GOT3 (cell line): ENCODE results near the gene STXBP1.

Source experiments
- DNase-seq: peaks from one replicate; lab custom pipeline; 2025; ENCODE audit warnings: mixed read lengths; lab: John Stamatoyannopoulos, UW

Gene STXBP1

DNA sequence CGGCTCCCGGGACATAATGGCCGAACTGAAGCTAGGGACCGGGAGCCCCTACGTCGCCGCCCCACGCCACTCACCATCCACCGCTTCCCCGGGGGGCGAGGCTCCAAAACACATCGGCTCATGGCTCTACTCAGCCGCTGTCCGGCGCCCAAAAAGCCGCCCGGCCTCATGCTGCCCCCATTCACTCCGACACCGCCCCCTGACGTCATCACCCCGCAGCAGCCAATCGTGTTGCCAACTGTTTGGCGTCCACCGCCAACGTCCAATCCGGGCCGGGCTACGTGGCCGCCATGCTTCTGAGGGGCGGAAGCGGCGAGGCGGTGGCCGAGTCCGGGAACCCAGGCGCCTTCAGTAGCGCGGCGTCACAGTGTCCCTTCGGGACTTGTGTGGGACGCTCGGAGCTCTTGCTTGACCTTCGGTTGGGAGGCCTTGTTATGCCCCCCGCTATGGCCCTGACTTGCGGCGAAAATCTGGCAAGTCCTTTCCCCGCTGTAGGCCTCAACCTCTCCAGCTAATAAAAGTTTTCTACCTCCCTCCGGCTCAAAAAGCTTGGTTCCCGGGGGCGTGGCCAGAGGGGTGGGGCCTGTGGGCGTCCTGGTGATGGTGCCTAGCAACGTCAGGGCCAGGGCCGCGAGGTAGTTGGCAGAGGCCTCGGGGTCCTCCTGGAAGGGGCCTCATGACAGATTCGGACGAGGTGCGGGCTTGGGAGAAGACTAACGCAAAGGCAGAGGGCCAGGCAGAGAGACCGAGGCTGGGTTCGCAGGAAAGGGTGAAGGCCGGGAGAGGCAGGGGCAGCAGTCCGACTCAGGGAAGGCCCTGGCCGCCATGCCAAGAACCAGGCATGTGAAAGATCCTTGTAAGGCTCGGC lies 103.6 kb downstream of the STXBP1 start, which contains the start of the genes PTRH1 and TTC16:
PTRH1 (minus strand) TSS at position 194 of the 868 bp plus-strand sequence; CDS start at position 170, 24 bp downstream.
TTC16 (plus strand) TSS at position 610 of the 868 bp plus-strand sequence; CDS start at position 677, 67 bp downstream.
- peak; percentile 65 for DNase-seq

DNA sequence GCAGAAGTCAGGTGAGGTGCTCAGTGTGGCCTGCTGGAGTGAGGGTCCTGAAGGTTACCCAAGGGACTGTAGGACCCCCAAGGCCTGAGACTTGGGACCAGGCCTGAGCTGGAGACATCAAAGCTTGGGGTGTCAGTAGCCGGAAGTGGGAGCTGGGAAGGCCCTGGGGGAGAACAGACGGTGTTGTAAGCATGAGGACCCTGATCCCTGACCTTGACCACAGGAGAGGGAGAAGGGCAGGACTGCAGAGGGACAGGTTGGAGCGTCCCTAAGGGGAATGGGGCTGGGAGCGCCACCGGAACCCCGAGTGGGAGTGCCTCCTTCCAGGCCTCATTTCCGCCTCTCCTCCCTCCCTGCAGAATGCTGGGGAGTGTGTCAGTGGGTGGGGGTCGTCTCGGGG lies 104.3 kb downstream of the STXBP1 start:
- DNase-seq: no peak

DNA sequence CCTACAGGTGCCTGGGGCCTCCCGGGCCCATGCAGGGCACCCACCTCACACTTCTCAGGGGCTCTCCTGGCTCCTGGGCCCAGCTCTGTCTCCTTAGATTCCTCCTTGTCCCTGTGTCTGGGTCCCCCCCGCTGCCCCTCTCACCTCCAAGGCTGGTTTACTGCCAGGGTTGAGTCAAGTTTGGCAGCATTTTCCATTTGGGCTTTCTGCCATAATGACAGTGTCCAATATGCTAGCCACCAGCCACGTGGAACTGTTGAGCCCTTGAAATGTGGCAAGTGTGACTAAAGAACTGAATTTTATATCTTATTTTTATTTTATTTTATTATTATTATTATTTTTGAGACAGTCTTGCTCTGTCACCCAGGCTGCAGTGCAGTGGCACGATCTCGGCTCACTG lies 105.7 kb downstream of the STXBP1 start:
- no peak for DNase-seq

DNA sequence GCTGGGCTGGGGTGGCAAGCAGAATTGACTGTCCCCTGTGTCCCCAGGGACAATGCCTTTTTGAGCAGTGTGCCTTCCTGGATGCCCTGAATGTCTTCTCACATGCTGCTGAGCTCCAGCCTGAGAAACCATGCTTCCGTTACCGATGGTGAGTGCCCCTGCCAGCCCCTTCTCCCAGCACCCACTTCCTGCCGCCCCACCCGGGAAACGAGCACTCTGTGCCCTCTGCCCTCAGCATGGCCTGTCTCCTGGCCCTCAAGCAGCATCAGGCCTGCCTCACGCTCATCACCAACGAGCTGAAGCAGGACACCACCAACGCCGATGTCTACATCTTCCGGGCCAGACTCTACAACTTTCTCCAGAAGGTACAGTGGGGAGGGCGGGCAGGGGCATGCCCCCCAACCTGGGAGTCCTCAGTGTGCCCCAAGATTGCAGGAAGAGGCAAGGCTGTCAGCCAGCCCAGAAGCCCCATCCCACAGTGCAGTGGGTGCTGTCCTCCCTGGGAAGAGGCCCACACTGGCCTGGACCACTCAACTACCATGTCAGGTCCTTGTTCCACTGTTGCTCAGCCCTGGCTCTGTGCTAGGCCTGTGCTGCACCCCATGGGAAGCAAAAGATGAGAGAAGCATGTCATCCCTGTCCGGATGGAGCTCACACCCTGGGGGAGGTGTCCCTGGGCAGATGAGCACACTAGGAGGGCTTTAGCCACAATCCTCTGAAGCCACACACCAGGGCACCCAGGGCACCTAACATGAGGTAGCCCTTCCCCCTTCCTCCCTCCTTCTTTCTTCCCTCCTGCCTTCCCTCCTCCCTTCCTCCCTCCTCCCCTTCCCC lies 108.2 kb downstream of the STXBP1 start:
- no peak for DNase-seq

DNA sequence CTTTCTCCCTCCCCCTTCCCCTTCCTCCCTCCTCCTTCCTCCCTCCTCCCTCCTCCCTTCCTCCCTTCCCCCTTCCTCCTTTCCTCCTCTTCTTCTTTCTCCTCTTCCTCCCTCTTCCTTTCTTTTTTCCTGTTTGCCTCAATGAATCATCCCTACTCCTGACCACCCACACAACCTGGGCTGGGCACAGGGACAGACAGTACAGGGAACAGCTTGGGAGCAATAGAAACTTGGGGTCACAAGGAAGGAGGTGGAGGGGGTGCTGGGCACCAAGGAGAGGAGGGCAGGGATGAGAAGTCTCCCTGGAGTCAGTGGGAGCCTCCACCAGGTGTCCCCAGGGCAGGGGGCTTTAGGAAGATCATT lies 108.8 kb downstream of the STXBP1 start:
- no peak for DNase-seq

DNA sequence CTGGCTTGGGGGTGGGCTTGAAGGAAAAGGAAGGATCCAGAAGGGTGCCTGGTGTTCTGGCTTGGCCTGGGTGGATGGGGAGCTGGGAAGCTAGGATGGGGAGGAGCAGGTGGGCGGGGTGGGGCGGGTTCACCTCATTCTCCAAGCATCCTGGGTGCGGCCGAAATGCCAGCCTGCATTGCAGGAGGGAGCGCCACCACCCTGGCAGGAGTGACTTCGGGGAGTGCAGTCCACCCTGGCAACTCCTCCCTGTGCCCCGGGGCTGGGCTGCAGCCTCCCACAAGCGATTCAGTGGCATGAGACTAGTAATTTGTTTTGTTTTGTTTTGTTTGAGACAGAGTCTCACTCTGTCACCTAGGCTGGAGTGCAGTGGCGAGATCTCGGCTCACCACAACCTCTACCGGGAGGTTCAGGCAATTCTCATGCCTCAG lies 109.3 kb downstream of the STXBP1 start:
- no peak for DNase-seq

DNA sequence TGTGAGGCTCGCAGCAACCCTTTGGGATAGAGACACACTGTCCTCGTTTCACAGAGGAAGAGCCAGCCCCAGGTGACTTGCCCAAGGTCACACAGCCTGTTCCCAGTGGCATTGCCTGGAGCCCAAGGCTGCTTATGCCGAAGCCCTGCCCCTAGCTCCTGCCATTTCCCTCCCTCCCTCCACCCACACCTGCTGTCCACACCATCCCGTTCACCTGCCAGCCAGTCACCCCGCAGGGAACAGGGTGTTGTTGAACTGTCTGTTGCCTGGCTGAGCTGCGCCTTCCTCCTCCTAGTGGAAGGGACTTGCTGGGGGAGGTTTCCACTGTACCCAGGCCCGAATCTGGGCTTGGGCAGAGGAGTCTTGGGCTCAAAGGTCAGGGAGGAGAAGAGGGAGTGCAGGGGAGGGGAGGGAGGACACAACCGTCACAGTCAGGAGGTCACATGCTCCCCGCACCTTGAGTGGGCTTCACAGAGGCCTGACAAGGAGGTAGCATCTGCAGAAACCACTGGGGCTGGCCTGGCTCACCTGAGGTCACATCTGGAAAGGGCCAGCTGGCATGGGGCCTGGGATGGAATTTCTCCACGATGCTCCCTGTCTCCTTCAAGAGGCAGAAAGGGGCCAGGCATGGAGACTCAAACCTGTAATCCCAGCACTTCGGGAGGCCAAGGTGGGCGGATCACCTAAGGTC lies 110.1 kb downstream of the STXBP1 start:
- no peak for DNase-seq

DNA sequence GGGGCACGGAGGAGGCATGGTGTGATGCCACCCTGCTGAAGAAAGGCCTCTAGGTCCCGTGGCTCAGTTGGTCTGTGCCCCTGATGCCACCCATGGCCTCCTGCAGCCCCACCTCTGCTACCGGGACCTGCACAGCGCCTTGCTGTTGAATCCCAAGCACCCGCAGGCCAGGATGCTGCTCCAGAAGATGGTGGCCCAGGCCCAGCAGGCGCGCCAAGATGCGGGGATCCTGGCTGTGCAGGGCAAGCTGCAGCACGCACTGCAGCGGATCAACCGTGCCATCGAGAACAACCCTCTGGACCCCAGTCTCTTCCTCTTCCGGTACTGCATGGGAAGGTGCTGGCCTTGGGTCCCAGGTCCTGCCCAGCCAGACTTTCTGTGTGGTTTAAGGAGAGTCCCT lies 110.9 kb downstream of the STXBP1 start:
- DNase-seq: no peak

DNA sequence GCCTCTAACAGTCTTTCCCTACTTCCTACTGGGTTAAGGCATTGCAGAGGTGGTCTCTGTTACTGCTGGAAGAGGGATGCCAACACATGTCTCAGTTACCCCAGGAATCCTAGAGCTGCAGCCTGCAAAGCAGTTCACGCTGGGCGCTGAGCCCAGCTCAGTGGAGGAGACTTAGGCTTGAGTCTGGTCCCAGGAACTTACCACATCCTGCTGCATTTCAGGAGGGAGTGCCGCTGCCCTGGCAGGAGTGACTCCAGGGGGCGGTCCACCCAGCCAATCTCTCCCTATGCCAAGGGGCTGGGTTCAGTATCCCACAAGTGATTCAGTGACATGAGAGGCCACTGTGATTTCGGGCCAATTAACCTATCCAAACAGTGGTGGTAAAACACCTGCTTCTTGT lies 111.4 kb downstream of the STXBP1 start:
- no peak for DNase-seq

DNA sequence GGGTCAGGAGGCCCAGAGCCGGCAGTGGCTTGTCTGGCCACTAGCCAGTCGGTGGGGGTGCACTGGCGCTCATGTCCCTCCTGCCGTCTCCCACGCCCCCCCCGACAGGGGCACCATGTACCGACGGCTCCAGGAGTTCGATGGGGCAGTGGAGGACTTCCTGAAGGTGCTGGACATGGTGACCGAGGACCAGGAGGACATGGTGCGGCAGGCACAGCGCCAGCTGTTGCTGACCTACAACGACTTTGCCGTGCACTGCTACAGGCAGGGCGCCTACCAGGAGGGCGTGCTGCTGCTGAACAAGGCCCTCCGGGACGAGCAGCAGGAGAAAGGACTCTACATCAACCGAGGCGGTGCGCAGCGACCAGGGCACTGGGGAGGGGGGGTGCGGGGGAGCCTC lies 111.9 kb downstream of the STXBP1 start:
- no peak for DNase-seq

DNA sequence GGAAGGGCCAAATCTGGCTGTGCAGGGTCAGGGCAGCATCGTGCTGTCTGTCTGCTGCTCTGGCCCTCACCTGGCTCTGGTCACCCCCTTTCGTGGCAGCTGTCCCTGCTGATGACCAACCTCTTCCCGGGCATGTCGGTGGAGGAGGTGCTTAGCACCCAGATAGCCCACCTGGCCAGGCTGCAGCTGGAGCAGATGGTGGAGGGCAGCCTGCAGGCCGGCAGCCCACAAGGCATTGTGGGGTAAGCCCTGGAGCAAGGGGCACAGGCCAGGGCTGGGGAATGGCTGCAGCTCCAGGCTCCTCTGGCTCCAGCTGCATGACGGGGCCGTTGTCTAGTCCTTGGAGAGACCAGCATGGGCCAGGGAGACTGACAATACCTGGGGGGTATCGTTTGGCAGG lies 114.8 kb downstream of the STXBP1 start:
- DNase-seq: no peak

DNA sequence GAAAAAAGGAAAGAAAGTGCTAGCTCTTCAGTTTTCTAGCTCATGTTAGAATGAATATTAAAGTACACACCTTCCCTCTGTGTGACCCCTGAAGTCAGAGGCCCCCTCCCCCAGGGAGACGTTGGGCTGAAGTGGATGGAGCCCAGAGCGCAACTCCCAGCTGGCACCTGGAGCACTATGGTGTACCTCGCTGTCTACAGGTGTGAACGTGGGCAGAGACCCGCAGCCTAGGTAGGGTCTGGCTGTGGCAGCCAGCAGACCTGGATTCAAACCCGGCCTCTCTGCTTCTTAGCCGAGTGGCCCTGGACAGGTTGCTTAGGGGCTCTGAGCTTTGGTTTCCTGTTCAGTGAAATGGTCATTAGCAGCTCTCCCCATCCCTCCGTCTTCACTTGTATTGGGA lies 116.7 kb downstream of the STXBP1 start:
- no peak for DNase-seq

DNA sequence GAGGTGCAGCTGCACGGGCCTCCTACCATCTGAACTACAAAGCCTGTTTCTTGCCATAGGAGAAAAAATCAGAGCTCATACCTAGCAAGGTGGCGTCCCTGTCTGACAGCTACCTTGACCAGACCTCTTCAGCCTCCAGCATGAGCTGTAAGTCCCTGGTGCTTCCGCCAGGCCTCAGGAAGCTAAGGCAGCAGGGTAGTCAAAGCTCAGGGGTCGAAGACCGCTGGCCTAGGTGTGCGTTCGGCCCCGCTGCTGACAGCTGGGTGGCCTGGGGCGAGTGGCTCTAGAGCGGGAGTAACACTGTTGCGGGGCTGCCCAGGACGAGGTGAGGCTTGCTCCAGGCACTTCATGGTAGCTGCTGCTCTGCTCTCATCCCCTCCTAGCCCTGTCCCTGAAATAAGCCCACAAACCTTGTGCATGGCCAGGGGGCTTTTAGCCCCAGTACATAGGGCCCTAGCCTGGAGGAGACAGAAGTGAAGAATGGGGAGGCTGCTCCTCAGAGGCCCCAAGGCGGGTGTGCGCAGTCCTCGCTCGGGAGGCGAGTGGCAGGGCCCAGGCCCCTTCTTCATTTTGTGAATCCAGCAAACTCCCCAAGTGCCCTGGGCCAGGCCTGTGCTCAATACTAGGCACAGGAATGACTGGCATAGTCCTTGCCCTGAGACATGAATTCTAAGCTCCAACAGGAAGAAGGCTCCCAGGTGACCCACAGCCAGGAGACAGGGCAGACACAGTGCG lies 117.6 kb downstream of the STXBP1 start:
- no peak for DNase-seq

DNA sequence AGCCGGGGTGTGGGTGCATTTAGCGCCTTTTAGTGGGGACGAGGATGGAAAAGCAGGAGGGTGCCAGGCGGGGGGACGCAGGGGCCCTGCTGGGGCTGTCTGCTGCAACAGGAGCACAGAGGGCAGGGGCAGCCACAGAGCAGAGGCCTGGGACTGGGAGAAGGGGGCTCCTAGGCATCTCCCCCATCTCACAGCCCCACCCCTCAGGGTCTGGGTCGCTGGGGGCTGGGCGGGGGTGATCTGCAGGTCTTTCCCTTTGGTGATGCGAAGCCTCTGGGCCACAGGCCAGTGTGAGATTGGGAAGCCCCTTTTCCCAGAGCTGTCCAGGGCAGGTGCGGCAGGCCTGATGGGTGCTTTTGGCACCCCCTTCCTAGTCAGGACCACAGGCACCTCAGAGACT lies 118.2 kb downstream of the STXBP1 start:
- DNase-seq: no peak

DNA sequence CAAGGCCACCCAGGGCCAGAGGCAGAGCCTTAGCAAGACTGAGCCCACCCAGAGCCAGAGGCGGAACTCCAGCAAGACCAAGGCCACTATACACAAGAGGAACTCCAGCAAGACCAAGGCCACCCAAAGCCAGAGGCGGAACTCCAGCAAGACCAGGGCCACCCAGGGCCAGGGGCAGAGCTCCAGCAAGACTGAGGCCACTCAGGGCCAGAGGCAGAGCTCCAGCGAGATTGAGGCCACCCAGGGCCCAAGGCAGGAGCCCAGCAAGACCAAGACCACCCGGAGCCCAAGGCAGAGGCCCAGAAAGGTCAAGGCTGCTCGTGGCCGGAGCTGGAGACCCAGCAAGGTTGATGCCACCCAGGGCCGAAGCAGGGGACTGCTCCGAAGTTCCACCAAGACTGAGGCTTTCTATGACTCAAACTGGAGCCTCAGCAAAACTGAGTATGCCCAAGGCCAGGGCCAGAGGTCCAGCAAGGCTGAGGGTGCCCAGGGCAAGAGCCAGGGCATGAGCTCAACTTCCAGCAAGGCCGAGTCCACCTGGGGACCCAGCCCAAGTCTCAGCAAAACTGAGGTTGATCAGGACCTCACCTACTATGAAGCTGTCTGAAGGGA lies 118.8 kb downstream of the STXBP1 start:
- no peak for DNase-seq

DNA sequence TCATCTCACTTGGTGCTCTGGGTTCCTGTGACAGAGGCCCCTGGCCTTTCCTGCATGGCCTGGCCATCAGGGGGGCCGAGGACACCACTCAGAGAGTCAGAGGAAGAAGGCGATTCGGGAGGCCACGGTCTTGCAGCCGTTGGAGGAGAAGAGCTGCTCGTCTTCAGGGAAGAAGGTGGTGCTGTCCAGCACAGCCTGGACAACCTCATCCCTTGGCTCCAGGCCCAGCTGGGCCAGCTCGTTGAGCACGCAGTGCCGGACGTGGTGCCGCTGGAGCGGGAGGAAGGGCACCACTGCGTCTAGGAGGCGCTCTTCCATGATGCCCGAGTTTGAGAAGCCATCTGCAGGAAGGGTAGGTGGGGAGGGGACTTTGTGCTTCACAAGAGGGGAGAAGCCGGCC lies 119.9 kb downstream of the STXBP1 start:
- DNase-seq: no peak

DNA sequence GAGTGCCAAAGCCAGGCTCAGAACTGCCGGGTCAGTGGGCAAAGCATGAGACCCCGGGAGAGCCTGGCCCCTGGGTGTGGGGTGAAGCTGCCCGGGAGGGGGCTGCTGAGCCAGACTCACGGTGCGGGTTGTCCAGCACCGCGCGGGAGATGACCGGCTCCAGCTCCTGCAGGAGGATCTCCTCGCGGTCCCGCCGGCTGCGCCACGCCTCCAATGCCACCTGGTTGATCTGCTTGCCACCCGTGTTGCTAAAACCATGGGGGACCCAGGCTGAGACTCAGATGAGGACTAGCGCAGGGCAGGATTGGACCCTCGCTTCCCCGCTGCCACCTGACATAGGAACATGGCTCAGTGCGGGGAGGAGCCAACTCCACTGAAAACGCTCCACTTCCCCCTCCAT lies 120.4 kb downstream of the STXBP1 start:
- no peak for DNase-seq

DNA sequence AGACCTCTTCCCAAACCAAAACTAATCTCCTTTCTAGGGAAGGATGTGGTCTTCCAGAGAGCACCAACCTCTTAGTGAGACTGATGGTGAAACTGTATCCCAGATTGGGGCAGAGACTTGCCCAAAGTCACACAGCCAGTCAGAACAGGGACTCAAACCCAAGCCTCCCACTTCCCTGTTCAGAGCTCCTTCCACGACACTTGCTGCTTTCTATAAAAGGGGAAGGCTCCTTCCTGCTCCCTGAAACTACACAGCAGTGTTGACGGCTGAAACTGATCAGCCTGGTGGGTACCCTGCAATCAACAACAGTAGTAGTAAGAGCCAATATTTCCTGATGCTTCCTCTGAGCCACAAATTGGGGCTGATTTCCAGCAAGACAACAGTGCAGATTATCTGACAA lies 121.5 kb downstream of the STXBP1 start:
- DNase-seq: no peak

DNA sequence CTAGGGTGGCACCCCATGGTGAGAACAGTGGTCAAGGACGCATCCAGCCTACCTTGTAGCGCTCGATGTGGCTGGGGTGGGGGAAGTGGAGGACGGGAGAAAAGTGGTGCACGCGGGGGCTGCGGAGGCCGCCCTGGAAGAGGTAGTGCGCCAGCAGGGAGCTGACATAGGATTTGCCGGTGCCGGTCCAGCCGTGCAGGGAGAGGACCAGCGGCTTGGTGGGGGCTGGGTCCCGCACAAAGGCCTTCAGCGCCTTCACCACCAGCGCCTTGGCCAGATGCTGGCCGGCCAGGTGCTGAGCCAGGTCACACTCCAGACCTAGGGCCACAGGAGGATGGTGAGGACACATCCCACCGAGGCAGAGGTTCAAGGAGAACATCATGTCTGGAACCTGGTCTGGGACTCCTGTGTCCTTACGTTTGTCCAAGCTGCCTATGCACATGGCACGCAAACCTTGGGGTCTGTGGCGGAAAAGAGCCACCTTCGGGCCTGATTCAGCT lies 122.2 kb downstream of the STXBP1 start:
- DNase-seq: no peak

DNA sequence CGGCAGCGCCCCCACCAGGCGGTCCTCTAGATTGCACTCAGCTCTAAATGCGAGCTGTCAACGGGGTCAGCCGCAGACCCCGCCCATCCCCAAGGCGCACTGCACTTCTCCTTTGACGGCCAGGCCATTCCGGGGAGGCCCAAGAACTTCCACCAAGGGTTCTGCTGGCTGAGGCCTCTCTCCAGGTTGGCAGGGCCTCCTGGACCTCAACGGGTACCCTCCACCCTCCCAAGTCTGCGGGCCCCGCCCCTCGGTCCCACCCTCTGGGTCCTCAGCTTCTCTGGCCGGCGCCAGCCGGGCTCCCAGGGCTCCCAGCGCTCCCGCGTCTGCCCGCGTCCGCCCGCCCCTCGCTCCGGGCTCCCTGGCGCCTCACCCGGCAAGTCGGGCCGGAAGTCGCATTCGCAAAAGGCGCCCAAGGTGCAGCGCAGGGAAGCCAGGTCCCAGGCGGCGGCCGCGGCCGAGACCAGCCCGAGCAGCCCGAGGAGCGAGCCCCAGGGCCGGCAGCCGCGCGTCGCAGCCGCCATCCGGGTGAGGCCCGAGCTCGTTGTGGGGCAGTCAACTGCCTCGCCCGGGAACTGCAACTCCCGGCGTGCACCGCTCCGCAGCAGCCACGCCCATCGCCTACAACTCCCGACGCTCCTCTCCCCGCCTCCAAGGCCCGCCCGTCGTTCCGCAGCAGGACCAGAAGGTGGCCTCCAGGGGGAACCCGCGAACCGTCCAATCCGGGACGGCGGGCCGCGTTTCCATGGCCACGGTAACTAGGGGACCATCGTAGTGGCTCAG lies 122.9 kb downstream of the STXBP1 start, which contains the start of gene TOR2A:
TOR2A (minus strand) TSS at position 548 of the 783 bp plus-strand sequence; CDS start at position 524, 24 bp downstream.
- peak; percentile 76 for DNase-seq
